CD4-positive, alpha-beta T cell treated with Interleukin-4 for 4 hours (primary cell): ENCODE data around the gene NOS1.
A peak's percentile ranks its signal among the peaks of the same experiment; 100 is the strongest.
"Not testable (repeated sequence)": the region's sequence is repeated elsewhere in the genome, so short reads cannot be mapped to it uniquely, and the experiment has no call there.

ENCODE experiments used
- DNase-seq: peaks from one replicate; pipeline ENCODE4 v3.0.0-alpha.2; 2020

The NOS1 gene

DNA sequence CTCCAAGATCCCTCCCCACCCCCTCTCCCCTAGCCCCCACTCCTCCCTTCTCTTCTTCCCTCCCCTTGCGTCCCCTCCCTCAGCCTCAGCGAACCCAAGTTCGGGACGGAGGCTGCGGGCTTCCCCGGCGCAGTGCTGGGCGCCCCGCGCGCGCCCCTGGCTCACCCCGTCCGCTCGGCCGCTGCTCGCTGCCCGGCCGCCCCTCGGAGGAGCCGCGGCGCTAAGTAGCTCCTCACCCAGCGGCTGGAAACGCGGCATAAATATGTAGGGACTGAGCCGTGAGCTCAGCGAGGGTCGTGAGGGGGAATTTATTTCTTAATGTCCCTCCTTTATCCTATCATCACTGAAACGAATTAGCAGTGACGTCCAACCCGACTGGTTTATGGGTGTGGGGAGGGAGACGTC lies at the start of gene NOS1:
TSS of gene NOS1 (minus strand) at position 280 of the 405 bp plus-strand sequence. CDS start 30,557 bp downstream, outside the sequence.
- DNase-seq = no peak

DNA sequence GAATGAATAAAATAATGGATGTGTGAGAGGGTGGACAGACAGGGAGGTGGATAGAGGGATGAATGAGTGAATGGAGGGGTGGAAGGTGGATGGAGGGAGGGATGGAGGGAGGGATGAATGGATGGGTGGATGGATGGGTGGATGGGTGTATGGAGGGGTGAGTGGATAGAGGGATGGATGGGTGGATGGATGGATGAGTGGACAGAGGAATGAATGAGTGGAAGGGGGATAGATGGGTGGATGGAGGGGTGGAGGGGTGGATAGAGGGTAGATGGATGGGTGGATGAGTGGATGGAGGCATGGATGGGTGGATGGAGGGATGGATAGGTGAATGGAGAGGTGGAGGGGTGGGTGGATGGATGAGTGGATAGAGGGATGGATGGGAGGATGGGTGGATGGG lies 47.9 kb upstream of the NOS1 start:
- DNase-seq = no peak

DNA sequence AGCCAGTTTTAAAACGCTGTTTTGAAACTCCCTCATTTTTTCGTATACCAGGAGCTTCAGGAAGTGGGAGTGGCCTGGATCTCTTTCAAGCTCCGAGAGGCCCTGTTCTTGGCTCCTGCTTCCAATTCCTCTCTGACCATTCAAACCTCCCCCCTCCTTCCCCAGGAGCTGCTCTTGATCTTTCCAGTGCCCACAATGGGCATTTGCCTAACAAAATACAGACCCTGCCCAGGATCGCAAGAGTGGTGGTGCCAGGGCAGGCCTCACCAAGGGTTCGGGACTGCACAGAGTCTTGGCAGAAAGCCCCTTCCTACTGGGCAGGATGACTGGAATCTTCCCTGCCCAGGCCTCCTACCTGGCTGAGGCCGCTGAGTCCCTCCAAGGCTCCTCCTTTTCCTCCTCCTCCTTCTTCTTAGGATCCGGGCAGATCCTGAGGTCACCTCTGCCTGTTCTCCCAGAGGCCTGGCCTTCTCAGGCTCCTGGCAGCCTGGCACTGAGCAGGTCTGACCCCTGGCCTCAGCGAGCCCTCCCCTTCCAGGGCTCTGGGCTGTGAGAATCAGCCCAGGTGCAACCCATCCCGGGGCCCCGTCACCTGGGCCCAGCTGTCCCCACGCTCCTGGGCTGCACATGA lies 46.9 kb upstream of the NOS1 start:
- DNase-seq = no peak

DNA sequence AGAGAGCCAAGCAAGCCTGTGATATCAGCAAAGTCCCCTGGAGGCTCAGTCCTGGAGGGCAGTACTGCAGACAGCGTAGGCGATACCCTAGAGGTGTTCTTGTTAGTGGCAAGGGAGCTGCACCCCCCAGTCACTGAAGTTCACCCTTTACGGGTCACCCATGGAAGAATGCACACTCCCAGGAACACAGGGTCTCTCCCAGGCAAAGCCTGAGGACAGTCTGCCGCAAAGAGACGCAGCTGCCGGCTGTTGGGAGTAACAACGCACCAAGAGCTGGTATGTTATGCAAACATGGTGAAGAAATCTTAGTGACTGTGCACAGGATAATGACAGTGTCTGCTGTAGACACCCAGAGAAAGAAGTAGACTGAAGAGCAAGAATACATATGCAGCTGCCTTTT lies 43.5 kb upstream of the NOS1 start:
- DNase-seq = no peak

GRCh38 chr12:117404203-117404853 lies 42.9 kb upstream of the NOS1 start:
- no peak for DNase-seq

- no peak for DNase-seq
Measured at GRCh38 chr12:117403586-117404139, 42.2 kb upstream of the NOS1 start.

- DNase-seq = no peak
Measured at GRCh38 chr12:117402363-117402762, 40.9 kb upstream of the NOS1 start.

GRCh38 chr12:117400912-117401311 lies 39.5 kb upstream of the NOS1 start:
- DNase-seq = no peak

DNA sequence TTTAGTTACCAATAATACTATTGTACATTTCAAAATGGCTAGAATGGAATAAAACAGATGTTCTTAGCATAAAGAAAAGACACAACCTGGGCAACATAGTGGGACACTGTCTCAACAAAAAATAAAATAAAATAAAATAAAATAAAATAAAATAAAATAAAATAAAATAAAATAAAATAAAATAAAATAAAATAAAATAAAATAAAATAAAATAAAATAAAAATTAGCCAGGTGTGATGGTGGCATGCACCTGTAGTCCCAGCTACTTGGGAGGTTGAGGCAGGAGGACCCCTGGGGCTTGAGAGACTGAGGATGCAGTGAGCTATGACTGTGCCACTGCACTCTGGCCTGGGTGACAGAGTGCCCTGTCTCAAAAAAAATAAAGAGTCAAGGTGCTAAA lies 37.1 kb upstream of the NOS1 start:
- DNase-seq = not testable (repeated sequence)

- DNase-seq = no peak
Measured at GRCh38 chr12:117395766-117396165, 34.3 kb upstream of the NOS1 start.

- no peak for DNase-seq
Measured at GRCh38 chr12:117394491-117394890, 33.1 kb upstream of the NOS1 start.

GRCh38 chr12:117393656-117394055 lies 32.2 kb upstream of the NOS1 start:
- DNase-seq = no peak

DNA sequence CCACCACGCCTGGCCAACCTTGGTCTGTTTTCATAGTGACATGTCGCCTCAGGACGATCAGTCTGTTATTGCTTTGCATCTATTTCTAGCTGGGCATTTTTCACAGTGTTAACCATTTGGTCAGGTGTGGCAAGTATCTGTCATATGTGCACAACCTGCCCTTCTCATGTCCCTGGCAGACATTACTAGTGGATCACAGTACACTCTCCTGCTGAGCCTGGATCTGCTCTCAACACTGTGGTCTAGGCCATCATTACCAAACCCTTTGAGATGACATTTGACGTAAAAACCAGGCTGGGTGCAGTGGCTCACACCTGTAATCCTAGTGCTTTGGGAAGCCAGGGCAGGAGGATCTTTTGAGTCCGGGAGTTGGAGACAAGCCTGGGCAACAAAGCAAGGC lies 29.4 kb upstream of the NOS1 start:
- no peak for DNase-seq

- DNase-seq = no peak
Measured at GRCh38 chr12:117388951-117389446, 27.6 kb upstream of the NOS1 start.

GRCh38 chr12:117387832-117388231 lies 26.4 kb upstream of the NOS1 start:
- DNase-seq = no peak

DNA sequence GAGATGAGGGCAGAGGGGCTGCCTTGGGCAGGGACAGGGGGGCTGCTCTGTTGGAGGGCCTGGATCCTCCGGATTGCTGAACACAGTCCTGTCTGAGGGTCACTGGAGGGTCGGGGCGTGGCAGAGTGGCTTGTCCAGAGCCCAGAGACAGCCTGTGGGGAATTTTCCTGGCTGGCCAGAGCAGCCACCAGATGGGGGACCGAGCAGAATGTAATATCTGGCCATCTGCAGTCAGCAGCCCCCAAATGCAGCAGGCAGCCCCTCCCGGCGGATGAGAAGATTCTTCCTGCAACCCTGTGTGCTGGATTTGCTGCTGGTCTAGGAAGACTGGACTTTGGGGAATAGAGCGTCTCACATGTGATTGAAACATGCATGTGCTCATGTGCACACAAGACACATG lies 23.3 kb upstream of the NOS1 start:
- no peak for DNase-seq

DNA sequence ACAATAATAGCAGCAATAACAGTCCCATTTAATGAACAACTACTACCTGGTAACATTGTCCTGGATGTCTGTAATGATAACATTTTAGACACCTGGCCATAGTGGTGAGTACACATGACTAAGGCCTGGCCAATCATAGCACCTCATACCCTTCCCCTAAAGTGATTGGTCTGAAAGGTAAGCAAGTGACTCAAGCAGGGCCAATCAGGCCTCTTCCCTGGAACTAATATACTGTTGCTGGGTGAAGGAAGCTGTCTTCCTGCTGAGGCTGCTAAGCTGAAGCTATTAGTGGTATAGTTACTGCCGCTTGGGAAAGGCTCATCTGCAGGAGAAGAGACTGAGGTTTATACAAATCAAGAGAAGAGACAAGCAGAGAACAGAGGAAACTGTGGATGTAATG lies 18.7 kb upstream of the NOS1 start:
- DNase-seq = no peak

- no peak for DNase-seq
Measured at GRCh38 chr12:117377758-117378157, 16.3 kb upstream of the NOS1 start.

DNA sequence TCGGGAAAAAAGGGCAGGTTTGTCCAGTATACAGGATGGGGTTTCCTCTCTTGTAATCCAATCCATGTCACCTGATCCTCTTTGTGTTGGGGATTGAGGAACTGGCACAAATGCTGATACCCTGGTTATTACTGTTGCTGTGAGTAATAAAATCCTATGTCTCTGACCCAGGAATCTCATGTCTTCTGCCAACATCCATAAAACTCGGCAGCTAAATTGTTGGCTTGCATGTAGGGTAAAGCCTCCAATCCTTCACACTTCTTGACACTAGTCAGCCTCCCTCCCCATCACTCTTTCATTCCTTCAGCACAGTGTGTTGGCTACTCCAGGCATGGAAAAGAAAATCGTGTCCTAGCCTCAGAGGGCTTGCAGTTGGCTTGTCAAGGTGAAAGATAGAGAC lies 9.2 kb upstream of the NOS1 start:
- DNase-seq = no peak

DNA sequence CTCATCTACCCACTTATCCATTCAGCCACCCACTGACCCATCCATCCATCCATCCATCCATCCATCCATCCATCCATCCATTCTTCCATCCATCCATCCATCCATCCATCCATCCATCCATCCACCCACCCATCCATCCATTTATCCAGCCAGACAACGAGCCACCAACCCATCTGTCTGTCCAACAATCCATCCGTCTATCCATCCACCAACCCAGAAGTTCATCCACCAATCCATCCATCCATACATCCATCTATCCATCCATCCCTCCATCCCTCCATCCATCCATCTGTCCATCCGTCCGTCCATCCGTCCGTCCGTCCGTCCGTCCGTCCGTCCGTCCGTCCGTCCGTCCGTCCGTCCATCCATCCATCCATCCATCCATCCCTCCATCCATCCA lies 8.6 kb upstream of the NOS1 start:
- not testable (repeated sequence) for DNase-seq

GRCh38 chr12:117367006-117367638 lies 5.7 kb upstream of the NOS1 start:
- DNase-seq = peak; percentile 27

- no peak for DNase-seq
Measured at GRCh38 chr12:117365049-117365616, 3.7 kb upstream of the NOS1 start.

DNA sequence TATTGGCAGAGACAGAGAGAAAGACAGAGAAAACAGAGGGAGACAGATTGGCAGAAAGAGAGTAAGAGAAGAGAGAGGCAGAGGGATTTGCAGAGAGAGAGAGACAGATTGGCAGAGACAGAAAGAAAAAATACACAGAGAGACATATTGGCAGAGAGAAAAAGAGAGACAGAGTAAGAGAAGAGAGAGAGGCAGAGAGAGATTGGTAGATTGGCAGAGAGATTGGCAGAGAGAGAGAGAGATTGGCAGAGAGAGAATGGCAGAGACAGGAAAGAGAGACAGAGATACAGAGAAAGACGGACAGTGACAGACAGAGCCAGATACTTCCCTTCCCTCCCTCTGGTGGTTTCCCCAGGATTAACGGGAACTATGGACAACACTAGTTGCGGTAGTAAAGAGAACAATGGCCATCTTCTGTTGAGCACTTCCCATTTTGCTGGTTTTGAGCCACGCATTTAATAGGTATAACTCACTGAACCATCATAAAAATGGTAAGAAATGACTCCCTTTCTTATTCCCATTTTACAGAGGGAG lies 2.6 kb upstream of the NOS1 start:
- DNase-seq = no peak
